ENCODE results near the gene ARFGAP1. TPM values are rescaled to one million over a fixed set of nuclear protein-coding genes. Genes with fewer than 3 reads are reported as not detected.

The ARFGAP1 gene
- total and polyA plus RNA-seq, 2 of the 4 experiments (the other 2 are of a cell fraction): 59.1 to 194 TPM

DNA sequence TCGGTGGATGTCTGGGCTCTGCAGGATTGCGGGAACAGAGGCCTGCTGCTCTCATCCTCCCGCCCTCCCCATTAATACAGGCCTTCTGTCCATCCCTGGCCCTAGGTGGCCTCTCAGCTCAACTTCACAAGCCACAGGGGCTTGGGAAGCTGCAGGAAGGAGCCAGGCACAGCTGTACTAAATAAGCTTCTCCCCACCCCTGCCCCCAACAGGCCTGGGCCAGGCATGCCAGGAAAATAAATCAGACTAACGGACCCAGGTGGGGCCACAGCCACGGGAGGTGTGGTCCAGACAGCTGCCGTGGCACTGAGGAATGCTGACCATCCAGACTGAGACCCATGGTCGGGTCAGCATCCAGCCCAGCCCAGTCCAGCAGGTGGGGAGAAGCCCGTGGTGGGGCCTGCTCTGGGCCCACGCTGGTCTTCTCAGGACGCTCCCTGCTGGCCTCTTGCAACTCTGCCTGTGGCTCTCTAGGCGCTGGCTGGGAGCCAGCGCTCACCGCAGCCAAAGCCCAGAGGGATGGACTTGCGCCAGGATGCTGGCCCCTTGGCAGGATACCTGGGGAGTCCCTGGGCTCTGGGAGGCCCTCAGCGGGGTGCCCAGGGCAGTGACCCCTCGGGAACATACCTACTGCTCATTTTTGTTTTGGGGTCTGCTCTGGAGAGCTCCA lies 48.1 kb upstream of the ARFGAP1 start:
- Histone ChIP-seq H3K36me3 (ENCODE audit: control insufficient read depth, insufficient read depth, low read length) (no peaks in the 10 kb centered on the region), H2BK20ac (ENCODE audit: low read depth, low read length) (no peak overlapping the region), H3K4me3 (ENCODE audit: insufficient read depth, low read depth, low read length) (no peak overlapping the region), H2AK5ac (ENCODE audit: low read depth, low read length) (no peak overlapping the region), H4K5ac (ENCODE audit: low read depth, low read length) (no peak overlapping the region), H3K23ac (ENCODE audit: low read depth, low read length) (no peak overlapping the region), H3K9ac (ENCODE audit: low read depth, low read length) (no peak overlapping the region), H4K8ac (ENCODE audit: low read depth in 2 of 2, low read length in 2 of 2) (no peak overlapping the region), H3K18ac (ENCODE audit: low read depth, low read length) (no peak overlapping the region), H3K14ac (replicated peaks; ENCODE audit: low read depth, low read length) (no peak overlapping the region), H3K27me3 (ENCODE audit: control insufficient read depth, insufficient read depth, low read length) (peaks cover 25% of the 10 kb centered on the region), H3K4ac (ENCODE audit: low read depth, low read length) (no peak overlapping the region), H2BK5ac (ENCODE audit: low read depth, low read length, poor library complexity, severe bottlenecking) (no peak overlapping the region), H2AK9ac (replicated peaks; ENCODE audit: low read depth, low read length, poor library complexity) (no peak overlapping the region), H3K4me2 (ENCODE audit: low read depth, low read length) (no peak overlapping the region; the same call in 1 of the 2 replicates), H4K91ac (ENCODE audit: insufficient read depth, low read depth, low read length) (no peak overlapping the region), H3K27ac (ENCODE audit: insufficient read depth, low read length) (no peak overlapping the region), H3K9me1 (ENCODE audit: insufficient read depth, low read length) (no peaks in the 10 kb centered on the region), H2BK15ac (ENCODE audit: low read depth, low read length) (no peak overlapping the region), H2BK120ac (ENCODE audit: low read depth, low read length) (no peak overlapping the region), H3K56ac (ENCODE audit: extremely low read depth, insufficient read depth, low read length) (no peak overlapping the region), H4K20me1 (ENCODE audit: insufficient read depth, low read length) (peaks cover 15% of the 10 kb centered on the region; the same call in 1 of the 2 replicates), H3K4me1 (ENCODE audit: control insufficient read depth, insufficient read depth, low read length) (peaks cover 10% of the 10 kb centered on the region), H2AFZ (replicated peaks; ENCODE audit: low read length, poor library complexity) (peak overlapping the region; percentile 63), H3K79me1 (ENCODE audit: low read depth in 1 of 2, low read length in 2 of 2) (no peaks in the 10 kb centered on the region), H3K9me3 (ENCODE audit: control insufficient read depth, insufficient read depth, low read length) (no peaks in the 10 kb centered on the region)
- in situ Hi-C loops (cut with MboI; ENCODE audit: low sequenced_read_pairs) (no loop called here), intact Hi-C loops (cut with micrococcal nuclease) (loop anchor here (5.0 kb wide), 1 partner anchor 158 kb away; no protein-coding TSS in a partner anchor), dilution Hi-C loops (cut with HindIII; ENCODE audit: low sequenced_read_pairs, unreplicated experiment) (no loop called here)
- TF ChIP-seq NFE2L2 (IDR thresholded peaks at IDR 0.05; ENCODE audit: low read depth, low read length): no peak
- TF ChIP-seq RAD21 (IDR thresholded peaks at IDR 0.05; ENCODE audit: low read length): 0 out of 2 replicates have a peak, but pooled peaks have one; percentile 16
- peak; percentile 27; the same call in 1 of the 2 replicates for TF ChIP-seq SMC3 (IDR thresholded peaks at IDR 0.05; ENCODE audit: low read depth, low read length)
- no peak for TF ChIP-seq RCOR1 (IDR thresholded peaks at IDR 0.05; ENCODE audit: insufficient replicate concordance, low read length)
- TF ChIP-seq, protein P1, sequence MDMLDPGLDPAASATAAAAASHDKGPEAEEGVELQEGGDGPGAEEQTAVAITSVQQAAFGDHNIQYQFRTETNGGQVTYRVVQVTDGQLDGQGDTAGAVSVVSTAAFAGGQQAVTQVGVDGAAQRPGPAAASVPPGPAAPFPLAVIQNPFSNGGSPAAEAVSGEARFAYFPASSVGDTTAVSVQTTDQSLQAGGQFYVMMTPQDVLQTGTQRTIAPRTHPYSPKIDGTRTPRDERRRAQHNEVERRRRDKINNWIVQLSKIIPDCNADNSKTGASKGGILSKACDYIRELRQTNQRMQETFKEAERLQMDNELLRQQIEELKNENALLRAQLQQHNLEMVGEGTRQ (IDR thresholded peaks at IDR 0.05; ENCODE audit: low read depth, low read length): no peak
- TF ChIP-seq, protein P2, sequence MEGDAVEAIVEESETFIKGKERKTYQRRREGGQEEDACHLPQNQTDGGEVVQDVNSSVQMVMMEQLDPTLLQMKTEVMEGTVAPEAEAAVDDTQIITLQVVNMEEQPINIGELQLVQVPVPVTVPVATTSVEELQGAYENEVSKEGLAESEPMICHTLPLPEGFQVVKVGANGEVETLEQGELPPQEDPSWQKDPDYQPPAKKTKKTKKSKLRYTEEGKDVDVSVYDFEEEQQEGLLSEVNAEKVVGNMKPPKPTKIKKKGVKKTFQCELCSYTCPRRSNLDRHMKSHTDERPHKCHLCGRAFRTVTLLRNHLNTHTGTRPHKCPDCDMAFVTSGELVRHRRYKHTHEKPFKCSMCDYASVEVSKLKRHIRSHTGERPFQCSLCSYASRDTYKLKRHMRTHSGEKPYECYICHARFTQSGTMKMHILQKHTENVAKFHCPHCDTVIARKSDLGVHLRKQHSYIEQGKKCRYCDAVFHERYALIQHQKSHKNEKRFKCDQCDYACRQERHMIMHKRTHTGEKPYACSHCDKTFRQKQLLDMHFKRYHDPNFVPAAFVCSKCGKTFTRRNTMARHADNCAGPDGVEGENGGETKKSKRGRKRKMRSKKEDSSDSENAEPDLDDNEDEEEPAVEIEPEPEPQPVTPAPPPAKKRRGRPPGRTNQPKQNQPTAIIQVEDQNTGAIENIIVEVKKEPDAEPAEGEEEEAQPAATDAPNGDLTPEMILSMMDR (conservative IDR thresholded peaks at IDR 0.05; ENCODE audit: low read depth, low read length): peak; percentile 35
- DNase-seq (peak; percentile 44), ATAC-seq (ENCODE audit: low read depth) (peak; percentile 72)
- BruUV-seq (replicated peaks): no TSS peak
- POLR2A ChIA-PET (ENCODE audit: unreplicated experiment): no interaction called here
- CTCF ChIA-PET: interaction anchor here (0.7 to 2.1 kb wide), 7 partner anchors 8 to 68 kb away, joined by 3 to 13 read pairs (median 4); no protein-coding TSS in a partner anchor
- WGBS, 2 experiments (ENCODE audit: extremely low coverage in 2 of 2, insufficient read length in 1 of 2): 15% methylated on average over 7 of the region's 16 CpGs; no CpG with 5 or more reads in 1 of the 2 experiments
